GM21381 (cell line): ENCODE measurements around the gene ABCD4.
"Not testable (repeated sequence)": the region's sequence is repeated elsewhere in the genome, so short reads cannot be mapped to it uniquely, and the experiment has no call there.

ENCODE experiments used
- ATAC-seq: cut with Tn5 transposase; IDR thresholded peaks from one replicate; pipeline ENCODE4 v1.9.1; 2021; ENCODE audit warnings: mild to moderate bottlenecking, moderate library complexity; ENCODE audit not compliant: unreplicated experiment

Gene ABCD4

DNA sequence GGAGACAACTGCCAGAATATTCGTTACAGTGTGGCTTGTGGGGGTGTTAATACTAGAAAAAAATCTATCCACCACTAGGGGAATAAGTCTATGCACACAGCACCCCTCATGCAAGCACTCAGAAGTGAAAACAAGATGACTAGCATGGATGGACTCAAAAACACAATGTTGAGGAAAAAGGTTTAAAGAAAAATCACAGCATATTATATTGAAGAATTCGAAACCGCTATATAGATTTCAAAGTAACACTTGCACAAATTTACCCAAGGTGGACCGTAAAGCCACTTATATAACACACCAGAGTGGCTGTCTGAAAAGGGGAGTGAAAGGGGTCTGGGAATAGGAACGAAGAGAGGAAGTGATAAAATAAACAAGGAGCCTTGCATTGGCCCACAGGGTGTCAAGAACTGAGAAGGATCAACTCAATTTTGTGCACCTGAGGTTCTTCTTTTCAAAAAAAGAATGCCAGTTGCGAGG lies 544 bp downstream of the ABCD4 start:
- ATAC-seq: peak; percentile 38

DNA sequence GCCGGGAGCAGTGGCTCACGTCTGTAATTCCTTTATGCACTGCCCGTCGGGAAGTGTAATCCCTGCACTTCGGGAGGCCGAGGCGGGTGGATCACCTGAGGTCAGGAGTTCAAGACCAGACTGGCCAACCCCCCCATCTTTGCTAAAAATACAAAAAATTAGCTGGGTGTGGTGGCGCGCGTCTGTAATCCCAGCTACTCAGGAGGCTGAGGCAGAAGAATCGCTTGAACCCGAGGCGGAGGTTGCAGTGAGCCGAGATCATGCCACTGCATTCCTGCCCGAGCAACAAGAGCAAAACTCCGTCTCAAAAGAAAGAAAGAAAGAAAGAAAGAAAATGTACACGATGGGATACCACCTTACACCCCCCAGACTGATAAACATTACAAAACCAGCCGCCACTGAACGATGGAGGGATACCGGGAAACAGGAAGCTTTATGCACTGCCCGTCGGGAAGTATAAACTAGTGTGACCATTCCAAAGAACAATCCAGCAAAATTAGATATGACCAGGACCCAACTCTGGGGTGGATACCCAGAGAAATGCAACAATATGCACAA lies 1.1 kb downstream of the ABCD4 start:
- no peak for ATAC-seq

DNA sequence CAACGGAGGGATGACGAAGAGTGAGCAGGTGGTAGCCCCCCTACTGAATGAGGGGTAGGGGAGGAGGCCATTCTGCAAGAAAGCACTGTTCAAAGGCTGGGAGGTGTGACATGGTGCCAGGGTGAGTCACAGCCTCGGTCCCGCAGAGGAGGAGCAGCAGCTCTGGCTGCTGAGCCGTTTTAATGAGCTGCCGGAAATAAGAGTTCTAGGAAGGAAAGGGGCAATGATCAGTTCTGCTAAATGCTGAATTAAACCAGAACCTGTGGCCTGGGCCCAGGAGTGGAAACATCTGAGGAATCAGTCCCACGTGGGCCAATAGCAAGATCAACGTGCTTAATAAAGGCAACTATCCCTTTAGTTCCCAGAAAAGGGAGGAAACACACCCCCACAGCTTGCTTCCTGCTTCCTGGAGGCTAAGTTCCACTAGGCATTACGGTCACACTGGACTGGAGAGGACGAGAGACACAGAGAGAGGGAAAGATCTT lies 3.6 kb downstream of the ABCD4 start:
- no peak for ATAC-seq

DNA sequence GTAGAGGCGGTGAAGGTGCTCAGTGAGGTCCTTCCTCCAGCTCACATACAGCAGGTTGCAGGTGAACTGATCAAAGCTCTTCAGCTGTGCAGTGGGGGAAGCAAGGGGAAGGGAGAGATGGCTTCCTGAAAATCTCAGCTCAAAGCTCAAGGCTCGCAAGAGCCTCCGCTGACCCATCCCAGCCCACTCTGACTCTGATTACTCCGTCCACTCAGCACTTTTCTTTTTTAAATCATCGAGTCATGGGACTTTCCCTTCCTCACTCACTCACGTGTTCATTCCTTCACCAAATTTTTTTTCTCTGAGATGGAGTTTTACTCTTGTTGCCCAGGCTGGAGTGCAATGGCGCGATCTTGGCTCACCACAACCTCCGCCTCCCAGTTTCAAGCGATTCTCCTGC lies 4.7 kb downstream of the ABCD4 start:
- no peak for ATAC-seq

DNA sequence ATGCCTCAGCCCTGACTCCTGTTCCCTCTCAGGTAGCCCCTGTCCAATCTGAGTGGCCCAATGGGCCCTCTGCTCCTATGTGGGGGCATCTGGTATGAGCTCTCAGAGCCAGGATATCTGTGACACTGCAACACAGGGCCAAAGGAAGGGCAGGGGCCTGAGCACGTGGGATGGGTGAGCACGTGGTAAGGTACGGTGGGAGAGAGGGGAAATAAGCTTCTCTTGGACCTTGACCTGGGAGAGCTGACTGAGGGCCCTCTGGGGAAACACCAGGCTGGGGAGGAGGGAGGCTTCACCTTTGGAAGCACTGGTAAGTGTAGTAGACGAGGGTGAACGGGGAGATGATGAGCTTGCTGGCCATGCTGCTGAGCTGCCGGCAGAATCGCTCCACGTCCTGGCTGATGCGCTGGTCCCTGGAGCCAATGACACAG lies 6.7 kb downstream of the ABCD4 start:
- no peak for ATAC-seq

DNA sequence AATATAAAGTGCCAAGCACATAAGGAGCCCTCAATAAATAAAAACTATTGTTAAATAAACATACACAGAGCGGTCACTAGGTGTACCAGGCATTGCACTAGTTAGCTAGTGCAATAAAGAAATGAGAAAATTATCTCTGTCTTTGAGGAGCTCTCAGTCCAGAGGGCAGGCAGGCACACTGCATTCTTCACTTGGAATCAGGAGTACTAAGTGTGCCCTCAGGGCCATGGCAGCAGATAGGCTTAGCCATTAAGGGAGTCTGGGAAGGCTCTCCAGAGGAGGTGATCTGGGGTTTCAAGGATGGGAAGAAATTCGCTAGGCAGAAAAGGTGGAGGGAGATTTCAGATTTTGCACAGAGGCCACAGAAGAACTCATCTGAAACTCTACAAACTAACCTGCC lies 9.1 kb downstream of the ABCD4 start:
- no peak for ATAC-seq

DNA sequence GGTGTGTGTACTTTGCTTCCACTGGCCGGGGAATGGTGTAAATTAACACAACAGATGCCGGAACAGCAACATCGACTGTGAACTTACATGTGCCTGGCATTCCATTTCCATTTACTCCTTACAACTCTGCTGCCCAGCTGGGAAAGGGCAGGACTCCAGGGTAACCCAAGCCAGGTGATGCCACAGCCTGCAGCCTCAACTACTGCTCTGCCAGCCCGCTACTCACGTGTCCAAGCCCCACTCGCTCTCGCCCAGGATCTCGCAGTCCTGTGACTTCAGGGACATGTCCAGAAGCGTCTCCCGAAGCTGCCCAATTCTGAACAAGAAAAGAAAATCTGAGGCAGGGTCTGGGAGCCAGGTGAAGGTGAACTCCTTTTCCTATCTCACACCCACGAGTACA lies 10.7 kb downstream of the ABCD4 start:
- ATAC-seq: no peak

DNA sequence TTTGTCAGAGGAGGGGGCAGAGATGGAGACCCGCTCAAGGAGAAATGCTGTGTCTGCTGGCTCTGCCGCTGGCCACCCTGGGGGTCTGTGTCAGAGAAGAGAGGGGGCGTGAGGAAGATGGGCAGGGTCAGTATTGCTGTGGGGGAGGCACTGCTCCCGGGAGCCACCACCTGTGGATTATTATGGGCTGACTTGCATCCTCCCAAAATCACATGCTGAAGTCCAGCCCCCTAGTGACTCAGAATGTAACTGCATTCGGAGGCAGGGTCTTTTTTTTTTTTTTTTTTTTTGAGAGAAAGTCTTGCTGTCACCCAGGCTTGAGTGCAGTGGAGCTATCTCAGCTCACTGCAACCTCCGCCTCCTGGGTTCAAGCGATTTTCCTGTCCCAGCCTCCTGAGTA lies 12.3 kb downstream of the ABCD4 start:
- no peak for ATAC-seq

DNA sequence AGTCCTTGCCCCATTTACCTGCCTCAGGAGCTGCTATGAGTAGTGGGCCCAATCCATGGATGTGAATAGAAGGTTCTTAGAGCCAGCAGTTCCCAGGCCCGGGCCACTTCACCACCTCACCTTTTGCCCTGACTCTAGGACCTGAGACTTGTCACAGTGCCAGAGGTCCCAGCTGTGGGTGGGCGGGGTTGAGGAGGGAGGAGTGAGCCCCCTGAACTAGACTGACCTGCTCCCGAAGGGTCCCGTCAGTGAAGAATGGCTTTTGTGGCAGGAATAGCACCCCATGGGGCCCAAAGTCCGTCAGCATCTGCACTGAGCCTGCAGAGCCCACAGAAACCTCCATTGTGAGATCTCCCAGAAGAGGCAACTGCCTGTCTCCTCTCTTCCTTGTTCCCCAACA lies 12.9 kb downstream of the ABCD4 start:
- ATAC-seq: no peak

DNA sequence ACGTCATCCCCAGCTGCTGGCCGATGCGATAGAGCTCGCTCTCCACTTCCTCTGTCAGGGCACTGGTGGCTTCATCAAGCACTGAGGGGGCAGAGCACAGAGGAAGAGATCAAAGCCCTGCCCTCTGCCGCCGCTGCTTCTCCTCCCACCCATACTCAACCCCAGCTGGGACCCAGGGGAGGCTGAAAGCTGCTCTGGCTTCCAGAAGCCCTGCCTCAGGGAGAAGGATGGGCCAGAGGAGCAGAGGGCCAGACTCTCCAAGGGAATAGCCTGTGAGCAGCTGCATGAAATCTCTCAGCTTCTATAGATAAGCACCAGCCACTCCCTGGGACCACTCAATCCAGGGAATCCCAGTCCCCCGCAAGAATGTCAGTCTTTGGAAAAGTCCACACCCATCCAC lies 16.0 kb downstream of the ABCD4 start:
- ATAC-seq: no peak

DNA sequence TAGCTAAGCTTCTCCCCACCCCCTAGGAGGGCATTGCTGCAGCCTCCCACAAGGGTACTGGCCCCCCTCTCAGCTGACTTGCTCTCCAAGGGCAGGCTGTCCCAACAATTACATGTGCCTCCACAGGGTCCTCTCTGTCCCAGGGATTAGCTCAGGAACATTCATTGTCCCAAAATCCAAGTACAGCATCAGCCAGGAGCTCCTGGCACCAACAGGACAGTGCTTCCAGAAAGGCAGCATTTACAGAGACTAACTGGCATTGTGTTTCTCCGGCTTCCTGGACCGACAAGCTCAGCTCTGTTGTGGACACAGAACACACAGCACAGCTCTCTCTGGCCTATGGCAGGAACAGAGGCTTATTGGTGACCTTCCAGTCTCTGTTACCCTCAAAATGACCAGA lies 21.7 kb downstream of the ABCD4 start:
- no peak for ATAC-seq

DNA sequence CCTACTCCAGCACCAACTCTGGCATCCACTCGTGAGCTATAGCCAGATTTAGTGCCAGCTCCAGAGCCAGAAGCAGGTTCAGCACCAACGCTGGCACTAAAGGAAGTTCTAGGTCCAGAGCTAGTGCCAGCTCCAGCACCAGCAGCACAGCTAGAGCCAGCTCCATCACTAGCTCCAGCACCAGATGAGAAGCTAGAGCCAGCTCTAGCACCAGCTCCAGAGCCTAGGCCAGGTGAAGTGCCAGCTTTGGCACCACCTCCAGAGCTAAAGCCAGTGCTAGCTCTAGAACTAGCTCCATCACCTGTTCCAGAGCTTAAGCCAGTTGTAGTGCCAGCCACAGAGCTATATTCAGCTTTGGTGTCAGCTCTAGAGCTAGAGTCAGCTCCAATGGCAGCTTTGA lies 24.7 kb downstream of the ABCD4 start:
- ATAC-seq: no peak

DNA sequence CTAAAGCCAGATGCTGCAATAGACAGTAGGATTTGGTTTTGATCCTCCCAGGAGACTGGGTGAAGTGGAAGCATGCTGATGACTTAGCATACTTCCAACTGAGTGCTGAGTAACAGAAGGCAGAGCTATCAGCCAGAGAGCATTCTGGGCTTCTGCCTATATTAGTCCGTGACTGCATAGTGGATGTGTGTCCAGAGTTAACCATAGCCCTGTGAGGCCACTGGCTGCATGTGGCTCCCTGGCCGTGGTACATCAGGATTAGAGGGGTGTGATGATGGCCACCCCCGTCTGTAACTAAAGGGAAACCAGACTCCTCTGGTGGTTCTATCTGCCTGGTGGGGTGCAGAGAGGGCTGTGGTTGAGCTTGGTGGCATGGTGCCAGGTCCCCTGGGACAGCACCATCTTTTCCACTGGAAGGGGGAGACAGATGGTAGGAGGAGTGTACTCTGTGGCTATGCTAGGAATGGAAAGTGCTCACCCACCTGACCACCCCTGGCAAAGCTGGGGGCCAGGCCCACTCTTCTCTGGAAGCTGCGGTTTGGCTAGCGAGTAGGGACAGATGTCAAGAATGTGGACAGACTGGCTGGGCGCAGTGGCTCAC lies 27.4 kb downstream of the ABCD4 start:
- no peak for ATAC-seq

DNA sequence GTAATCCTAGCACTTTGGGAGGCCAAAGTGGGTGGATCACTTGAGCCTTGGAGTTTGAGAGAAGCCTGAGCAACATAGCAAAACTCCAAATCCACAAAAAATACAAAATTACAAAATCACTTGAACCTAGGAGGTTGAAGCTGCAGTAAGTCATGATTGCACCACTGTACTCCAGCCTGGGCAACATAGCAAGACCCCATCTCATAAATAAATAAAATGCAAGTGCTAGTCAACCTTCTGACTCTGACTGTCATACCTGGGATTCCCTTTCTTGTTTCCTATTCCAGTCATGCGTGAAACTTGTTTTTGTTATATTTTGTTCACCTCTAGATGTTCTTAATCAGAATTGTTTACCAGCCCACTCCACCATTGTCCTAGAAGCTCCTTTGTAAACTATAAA lies 31.4 kb downstream of the ABCD4 start:
- ATAC-seq: no peak

DNA sequence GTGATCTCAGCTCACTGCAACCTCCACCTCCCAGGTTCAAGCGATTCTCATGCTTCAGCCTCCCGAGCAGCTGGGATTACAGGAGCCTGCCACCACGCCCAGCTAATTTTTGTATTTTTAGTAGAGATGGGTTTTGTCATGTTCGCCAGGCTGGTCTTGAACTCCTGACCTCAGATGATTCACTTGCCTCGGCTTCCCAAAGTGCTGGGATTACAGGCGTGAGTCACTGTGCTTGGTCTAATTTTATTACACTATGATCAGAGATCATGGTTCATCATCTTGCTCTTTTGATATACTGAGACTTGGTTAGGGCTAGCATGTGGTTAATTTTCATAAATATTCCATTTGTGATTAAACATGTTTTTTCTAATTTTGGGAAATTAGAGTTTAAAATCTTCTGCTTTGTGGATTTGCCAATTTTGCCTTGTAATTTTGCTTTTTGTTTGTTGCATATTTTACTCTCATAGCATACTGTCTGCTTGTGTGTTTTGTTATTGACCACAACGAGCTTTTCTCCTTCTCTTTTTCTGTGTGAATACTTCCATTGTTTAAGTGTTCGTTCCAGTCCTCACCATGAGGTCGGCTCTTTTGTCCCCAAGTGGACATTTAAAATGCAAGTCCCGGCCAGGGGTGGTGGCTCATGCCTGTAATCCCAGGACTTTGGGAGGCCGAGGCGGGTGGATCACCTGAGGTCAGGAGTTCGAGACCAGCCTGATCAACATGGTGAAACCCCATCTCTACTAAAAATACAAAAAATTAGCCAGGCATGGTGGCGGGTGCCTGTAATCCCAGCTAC lies 32.2 kb downstream of the ABCD4 start:
- not testable (repeated sequence) for ATAC-seq

DNA sequence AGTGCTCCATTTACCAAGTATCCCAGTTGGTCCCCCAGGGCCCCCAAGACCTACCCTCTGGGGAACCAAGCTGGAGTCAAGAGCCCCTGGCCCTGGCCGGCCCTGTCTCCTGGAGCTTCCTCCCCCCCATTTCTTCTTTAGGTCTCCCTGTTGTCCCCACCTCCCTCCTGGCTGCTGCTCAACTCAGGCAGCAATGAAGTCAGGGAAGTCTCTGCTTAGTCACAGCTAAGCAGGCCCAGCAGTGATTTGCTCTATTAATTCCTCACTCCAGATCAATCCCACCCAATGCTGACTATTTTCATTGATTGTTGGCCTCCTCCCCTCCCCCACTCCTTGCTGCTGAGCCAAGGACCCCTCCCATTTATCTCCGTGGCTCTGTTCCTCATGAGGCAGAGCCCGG lies 35.1 kb downstream of the ABCD4 start:
- no peak for ATAC-seq

DNA sequence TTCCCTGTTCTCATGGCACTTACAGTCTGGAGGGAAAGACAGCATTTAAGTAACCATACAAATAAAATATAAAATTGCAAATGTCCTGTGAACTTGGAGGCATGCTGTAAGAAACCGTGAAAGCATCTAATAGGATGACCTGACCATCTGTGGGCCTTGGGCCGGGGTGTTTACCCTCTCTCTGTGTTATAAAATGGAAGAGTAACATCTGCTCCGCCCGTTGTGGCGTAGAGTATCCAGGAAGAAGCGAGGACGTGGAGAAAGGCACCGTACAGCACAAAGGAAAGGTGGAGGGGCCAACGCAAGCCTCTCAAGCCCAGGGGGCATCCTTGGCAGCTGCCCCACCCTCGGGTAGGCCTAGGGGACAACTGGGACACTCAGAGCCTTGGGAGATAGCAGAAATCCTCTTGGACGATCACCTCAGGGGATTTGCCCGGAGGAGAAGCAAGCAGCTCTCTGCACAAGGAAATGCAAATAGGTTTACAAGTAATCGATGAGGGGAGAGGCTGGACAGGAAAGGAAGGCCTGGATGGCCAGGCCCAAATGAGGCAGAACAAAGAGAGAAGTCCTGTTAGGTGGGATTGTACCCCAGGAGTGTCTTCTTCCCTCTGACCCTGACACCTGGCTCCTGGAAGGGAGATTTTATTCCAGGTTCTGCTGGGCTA lies 37.3 kb downstream of the ABCD4 start:
- no peak for ATAC-seq

DNA sequence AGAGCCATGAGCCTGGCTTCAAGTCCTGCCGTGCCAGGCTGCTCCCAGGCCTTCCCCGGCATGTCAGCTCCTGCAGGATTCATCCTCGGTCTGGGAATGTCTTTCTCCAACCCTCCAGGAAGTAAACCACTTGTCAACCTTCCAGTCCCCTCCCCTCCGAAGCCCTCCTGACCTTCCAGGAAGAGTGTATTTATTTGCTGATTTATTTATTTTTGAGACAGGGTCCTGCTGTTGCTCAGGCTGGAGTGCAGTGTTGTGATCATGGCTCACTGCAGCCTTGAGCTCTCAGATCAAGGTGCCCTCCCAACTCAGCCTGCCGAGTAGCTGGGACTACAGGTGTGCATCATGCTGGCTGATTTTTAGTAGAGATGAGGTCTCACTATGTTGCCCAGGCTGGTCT lies 38.8 kb downstream of the ABCD4 start:
- no peak for ATAC-seq

DNA sequence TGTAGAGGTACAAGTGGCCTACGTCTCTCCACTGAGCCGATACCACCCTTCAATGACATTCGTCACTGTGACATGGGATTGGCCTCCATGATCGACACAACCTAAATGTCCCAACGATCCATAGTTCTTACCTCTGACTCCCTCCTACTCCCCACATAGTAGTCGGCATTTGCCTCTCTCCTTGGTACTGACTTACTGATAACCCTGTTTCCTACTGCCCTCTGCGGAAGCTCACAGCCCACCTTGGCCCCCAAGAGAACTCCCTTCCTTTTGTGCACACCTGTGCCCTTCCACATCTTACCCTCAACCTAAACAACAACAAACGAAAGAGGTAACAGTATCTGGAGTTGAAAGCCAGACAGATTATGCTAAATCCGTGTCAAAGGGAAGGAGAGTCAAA lies 39.6 kb downstream of the ABCD4 start:
- ATAC-seq: no peak

DNA sequence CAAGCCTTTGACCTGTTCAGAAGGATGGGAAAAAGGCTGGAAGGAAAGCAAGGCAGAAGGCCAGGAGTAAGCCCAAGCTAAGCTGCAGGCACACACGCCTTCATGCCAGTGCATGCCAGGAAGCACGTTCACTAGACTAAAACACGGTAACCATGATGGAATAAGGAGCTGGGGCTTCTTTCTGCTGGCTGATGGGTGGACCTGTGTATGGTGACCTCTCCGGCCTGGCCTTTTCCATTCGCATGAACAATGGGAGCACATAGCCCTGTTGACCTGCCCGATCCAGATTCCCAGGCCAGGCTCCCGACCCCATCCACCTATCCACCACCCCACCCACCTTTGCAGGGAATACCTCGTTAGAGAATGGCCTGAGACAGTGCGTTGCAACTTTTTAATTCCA lies 40.7 kb downstream of the ABCD4 start:
- ATAC-seq: no peak

DNA sequence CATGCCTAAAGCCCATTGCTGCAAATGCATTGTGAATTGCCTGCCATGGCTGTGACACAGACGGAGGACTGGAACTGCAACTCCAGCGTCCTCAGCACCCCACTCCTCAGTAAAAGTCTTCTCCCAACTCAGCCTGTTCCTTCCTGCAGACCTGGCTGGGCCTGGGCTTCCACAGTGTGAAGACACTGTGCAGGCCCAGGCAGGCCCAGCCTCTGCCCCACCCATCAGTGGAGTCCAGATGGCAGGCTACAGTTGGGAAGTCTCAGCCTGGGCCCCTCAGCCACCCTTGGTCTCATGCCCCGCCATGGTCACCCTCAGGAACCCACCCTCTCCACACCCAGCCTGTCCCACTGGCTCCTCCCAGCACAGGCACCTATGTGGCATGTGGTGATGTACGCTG lies 41.4 kb downstream of the ABCD4 start:
- no peak for ATAC-seq
